CD8-positive, alpha-beta memory T cell (primary cell): ENCODE data around the gene KLHL3. TPM values are rescaled to one million over a fixed set of nuclear protein-coding genes. Genes with fewer than 3 reads are reported as not detected.

Experiments used
- CTCF ChIA-PET: fragments of 350-600 bp; sonication (Branson Sonifier 250); formaldehyde crosslinking; loops from one replicate; lab custom pipeline; 2021; ENCODE audit warnings: antibody characterized with exemption; lab: Charles Lee
- POLR2A ChIA-PET: fragments of 350-600 bp; sonication (Branson Sonifier 250); formaldehyde crosslinking; loops from one replicate; lab custom pipeline; 2021; ENCODE audit warnings: antibody characterized with exemption; lab: Charles Lee
- DNase-seq, 5 donors: peaks; one replicate each; pipeline versions ENCODE4 v3.0.0 to v3.0.0-alpha.2; 2020 to 2022; ENCODE audit warnings: mixed read lengths in 1 of 5
- H3K27ac ChIP-seq: one replicate; pipeline ENCODE4 v1.7.0; 2013; ENCODE audit warnings: low read depth, mild to moderate bottlenecking, low read length, moderate library complexity
- H3K27me3 ChIP-seq: 2 replicates; pipeline ENCODE4 v1.7.0; 2013; ENCODE audit warnings: low read length, mild to moderate bottlenecking; ENCODE audit not compliant: insufficient read depth, poor library complexity, severe bottlenecking
- H3K36me3 ChIP-seq: 2 replicates; pipeline ENCODE4 v1.7.0; 2013; ENCODE audit warnings: mild to moderate bottlenecking, low read length, moderate library complexity; ENCODE audit not compliant: insufficient read depth
- H3K4me1 ChIP-seq: 2 replicates; pipeline ENCODE4 v1.7.0; 2013; ENCODE audit warnings: mild to moderate bottlenecking, low read length, moderate library complexity; ENCODE audit not compliant: insufficient read depth
- H3K4me3 ChIP-seq: 2 replicates; pipeline ENCODE4 v1.7.0; 2013; ENCODE audit warnings: mild to moderate bottlenecking, low read length
- H3K9me3 ChIP-seq: 2 replicates; pipeline ENCODE4 v1.7.0; 2013; ENCODE audit warnings: mild to moderate bottlenecking, low read length
- H3K27ac Mint-ChIP-seq, 8 donors: one replicate each; pipeline ENCODE4 v1.8.0; 2020 to 2021; ENCODE audit warnings: mixed read lengths in 8 of 8, mild to moderate bottlenecking in 6 of 8, inconsistent platforms in 3 of 8, moderate library complexity in 3 of 8
- H3K27me3 Mint-ChIP-seq, 2 donors: one replicate each; pipeline ENCODE4 v1.8.0; 2020 to 2021; ENCODE audit warnings: mixed read lengths in 2 of 2, mild to moderate bottlenecking in 1 of 2, moderate library complexity in 1 of 2
- H3K36me3 Mint-ChIP-seq, 3 donors: one replicate each; pipeline ENCODE4 v1.8.0; 2020 to 2021; ENCODE audit warnings: mixed read lengths in 3 of 3, inconsistent platforms in 1 of 3, mild to moderate bottlenecking in 1 of 3
- H3K4me1 Mint-ChIP-seq, 3 donors: one replicate each; pipeline ENCODE4 v1.8.0; 2020 to 2021; ENCODE audit warnings: mixed read lengths in 3 of 3, inconsistent platforms in 1 of 3, mild to moderate bottlenecking in 1 of 3
- H3K4me3 Mint-ChIP-seq, 7 donors: one replicate each; pipeline ENCODE4 v1.8.0; 2020 to 2021; ENCODE audit warnings: mixed read lengths in 7 of 7, mild to moderate bottlenecking in 6 of 7, moderate library complexity in 4 of 7, inconsistent platforms in 2 of 7
- H3K9me3 Mint-ChIP-seq, 5 donors: one replicate each; pipeline ENCODE4 v1.8.0; 2020 to 2022; ENCODE audit warnings: mixed read lengths in 5 of 5, mild to moderate bottlenecking in 3 of 5, moderate library complexity in 2 of 5, inconsistent platforms in 1 of 5
- polyA plus RNA-seq: library from polyadenylated mRNA; unstranded; fragments of 300-500 nt; fragmentation: Illumina TruSeq; gene quantifications from one replicate; pipeline ENCODE4 v1.2.3, GENCODE V29; 2021
- total RNA-seq, 2 experiments: library from RNA; stranded (reverse); gene quantifications; one replicate each; pipeline ENCODE4 v1.2.3, GENCODE V29; 2021

The KLHL3 gene
- total and polyA plus RNA-seq, 3 experiments from 2014 or later: 2.7 to 3.4 (median 3.3) TPM

DNA sequence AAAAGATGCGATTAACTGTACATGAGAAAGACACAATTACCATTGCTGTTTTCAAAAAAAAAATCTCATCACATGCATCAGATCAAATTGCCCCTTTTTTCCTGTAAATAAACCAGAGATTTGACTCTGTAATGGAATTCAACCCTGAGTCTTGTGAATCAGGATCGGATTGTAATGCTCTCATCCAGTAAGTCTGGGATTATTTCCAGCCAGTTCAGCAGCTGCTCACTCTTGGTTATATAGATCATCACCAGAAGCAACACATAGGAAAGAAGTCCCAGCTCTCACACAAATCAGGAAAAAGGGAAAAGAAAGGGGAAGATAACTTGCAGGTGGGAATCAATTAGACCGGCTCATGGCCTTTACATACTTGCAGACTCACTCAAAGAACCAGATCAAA lies 138.9 kb downstream of the KLHL3 start:
- H3K4me1 ChIP-seq: no peaks in the 10 kb centered on the region
- Mint-ChIP-seq H3K4me3 (no peak overlapping the region), H3K27me3 (peaks cover 12 to 57% of the 10 kb centered on the region in 2 donors), H3K4me1 (no peaks in the 10 kb centered on the region), H3K36me3 (no peaks in the 10 kb centered on the region), H3K27ac (no peak overlapping the region), H3K9me3 (peaks cover 0 to 8% (median 3%) of the 10 kb centered on the region in 5 donors)
- DNase-seq: no peak
- H3K36me3 ChIP-seq: no peaks in the 10 kb centered on the region
- H3K9me3 ChIP-seq: no peaks in the 10 kb centered on the region
- no peaks in the 10 kb centered on the region for H3K27me3 ChIP-seq
- H3K27ac ChIP-seq: no peak overlapping the region
- CTCF ChIA-PET: interaction anchor here (1.1 kb wide), 1 partner anchor 10 kb away, joined by 3 read pairs; no protein-coding TSS in a partner anchor
- no peak overlapping the region for H3K4me3 ChIP-seq
- POLR2A ChIA-PET: no interaction called here

GRCh38 chr5:137595396-137596079 lies 140.4 kb downstream of the KLHL3 start:
- no peaks in the 10 kb centered on the region for H3K36me3 Mint-ChIP-seq
- Histone ChIP-seq H3K27me3 (no peaks in the 10 kb centered on the region), H3K4me3 (no peak overlapping the region), H3K36me3 (no peaks in the 10 kb centered on the region), H3K9me3 (no peaks in the 10 kb centered on the region), H3K27ac (no peak overlapping the region), H3K4me1 (no peaks in the 10 kb centered on the region)
- H3K4me1 Mint-ChIP-seq: no peaks in the 10 kb centered on the region
- ChIA-PET CTCF (no interaction called here), POLR2A (no interaction called here)
- H3K4me3 Mint-ChIP-seq: no peak overlapping the region
- H3K27me3 Mint-ChIP-seq: peaks cover 15 to 60% of the 10 kb centered on the region in 2 donors
- no peak for DNase-seq
- H3K27ac Mint-ChIP-seq: no peak overlapping the region
- peaks cover 5 to 8% (median 8%) of the 10 kb centered on the region in 5 donors for H3K9me3 Mint-ChIP-seq

DNA sequence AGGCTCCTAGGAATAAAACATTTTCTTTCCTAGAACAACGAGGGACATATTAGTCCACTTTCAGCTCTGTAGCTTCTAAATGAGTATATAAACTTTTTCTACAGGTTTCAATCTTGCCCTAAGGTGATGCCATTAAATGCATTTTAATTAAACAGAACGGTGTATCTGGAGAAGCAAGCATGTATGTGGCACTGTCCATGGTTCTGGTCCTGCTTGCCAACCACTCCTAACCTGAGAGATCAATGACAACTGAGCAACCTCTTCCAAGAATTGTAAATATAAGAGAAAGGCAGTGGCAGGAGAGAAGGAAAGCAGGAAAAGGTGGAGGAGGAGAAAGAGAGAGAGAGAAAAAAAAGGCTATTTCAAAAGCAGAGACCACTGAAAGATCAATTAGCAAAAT lies 141.2 kb downstream of the KLHL3 start:
- Mint-ChIP-seq H3K9me3 (peaks cover 5 to 8% (median 8%) of the 10 kb centered on the region in 5 donors), H3K27ac (no peak overlapping the region), H3K36me3 (no peaks in the 10 kb centered on the region), H3K4me3 (no peak overlapping the region), H3K27me3 (peaks cover 17 to 61% of the 10 kb centered on the region in 2 donors), H3K4me1 (no peaks in the 10 kb centered on the region)
- DNase-seq: no peak
- no peaks in the 10 kb centered on the region for H3K27me3 ChIP-seq
- ChIA-PET CTCF (no interaction called here), POLR2A (no interaction called here)
- no peaks in the 10 kb centered on the region for H3K36me3 ChIP-seq
- no peak overlapping the region for H3K4me3 ChIP-seq
- H3K27ac ChIP-seq: no peak overlapping the region
- H3K4me1 ChIP-seq: no peaks in the 10 kb centered on the region
- H3K9me3 ChIP-seq: no peaks in the 10 kb centered on the region

- peaks cover 0 to 6% (median 2%) of the 10 kb centered on the region in 3 donors for H3K4me1 Mint-ChIP-seq
- no peaks in the 10 kb centered on the region for H3K36me3 Mint-ChIP-seq
- H3K27ac Mint-ChIP-seq: no peak overlapping the region
- H3K27me3 Mint-ChIP-seq: peaks cover 10 to 61% of the 10 kb centered on the region in 2 donors
- Histone ChIP-seq H3K27ac (no peak overlapping the region), H3K9me3 (no peaks in the 10 kb centered on the region), H3K4me3 (no peak overlapping the region), H3K27me3 (no peaks in the 10 kb centered on the region), H3K36me3 (no peaks in the 10 kb centered on the region), H3K4me1 (no peaks in the 10 kb centered on the region)
- no peak overlapping the region for H3K4me3 Mint-ChIP-seq
- ChIA-PET POLR2A (no interaction called here), CTCF (no interaction called here)
- H3K9me3 Mint-ChIP-seq: peaks cover 5 to 8% (median 8%) of the 10 kb centered on the region in 5 donors
- DNase-seq: no peak
Measured at GRCh38 chr5:137592317-137592716, 143.6 kb downstream of the KLHL3 start.

DNA sequence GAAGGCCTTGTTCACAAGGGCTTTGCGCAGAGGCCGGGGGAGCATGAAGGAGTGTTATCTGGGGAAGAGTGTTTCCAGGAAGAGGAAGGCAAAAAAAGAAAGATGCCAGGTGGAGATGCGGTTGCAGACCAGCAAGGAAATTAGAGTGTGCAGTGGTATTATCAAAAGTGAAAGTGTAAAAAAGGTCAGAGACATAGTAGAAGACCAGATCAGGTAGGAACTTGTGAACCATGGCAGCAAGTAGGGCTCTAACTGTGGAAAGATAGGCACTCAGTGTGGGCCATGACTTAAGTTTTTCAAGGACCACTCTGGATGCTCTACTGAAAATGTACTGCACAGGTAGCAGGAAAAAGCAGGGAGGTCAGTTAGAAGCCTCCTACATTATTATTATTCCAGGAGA lies 146.7 kb downstream of the KLHL3 start:
- no peak overlapping the region for H3K4me3 Mint-ChIP-seq
- H3K27ac ChIP-seq: no peak overlapping the region
- no peak for DNase-seq
- H3K9me3 ChIP-seq: no peaks in the 10 kb centered on the region
- H3K27ac Mint-ChIP-seq: no peak overlapping the region
- H3K4me1 ChIP-seq: no peaks in the 10 kb centered on the region
- H3K4me1 Mint-ChIP-seq: peaks cover 0 to 6% (median 2%) of the 10 kb centered on the region in 3 donors
- H3K9me3 Mint-ChIP-seq: peaks cover 5 to 10% (median 8%) of the 10 kb centered on the region in 5 donors
- ChIA-PET CTCF (no interaction called here), POLR2A (no interaction called here)
- H3K4me3 ChIP-seq: no peak overlapping the region
- no peaks in the 10 kb centered on the region for H3K36me3 ChIP-seq
- H3K27me3 ChIP-seq: no peaks in the 10 kb centered on the region
- H3K36me3 Mint-ChIP-seq: no peaks in the 10 kb centered on the region
- H3K27me3 Mint-ChIP-seq: peaks cover 12 to 58% of the 10 kb centered on the region in 2 donors

DNA sequence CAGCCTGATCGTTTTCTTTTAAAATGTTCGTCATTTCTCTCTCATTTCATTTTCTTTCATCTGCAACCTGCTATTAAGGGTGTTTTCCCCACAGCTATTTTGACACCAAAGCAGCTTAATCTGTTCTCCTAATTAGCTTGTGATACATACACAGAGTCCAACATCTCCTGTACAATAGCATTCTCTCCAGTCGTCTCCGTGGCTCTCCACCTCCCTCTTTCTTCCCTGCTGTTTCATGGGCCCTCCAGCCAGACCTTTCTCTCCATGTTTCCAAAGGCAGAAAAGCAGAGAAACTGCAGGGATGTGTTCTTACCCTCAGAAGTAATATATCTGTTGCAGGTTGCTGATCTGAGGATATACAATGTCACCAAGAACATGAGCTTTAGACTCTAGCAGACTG lies 148.0 kb downstream of the KLHL3 start:
- Histone ChIP-seq H3K27me3 (no peaks in the 10 kb centered on the region), H3K4me1 (no peaks in the 10 kb centered on the region), H3K27ac (no peak overlapping the region), H3K4me3 (no peak overlapping the region), H3K36me3 (no peaks in the 10 kb centered on the region), H3K9me3 (no peaks in the 10 kb centered on the region)
- ChIA-PET CTCF (no interaction called here), POLR2A (no interaction called here)
- H3K9me3 Mint-ChIP-seq: peaks cover 5 to 10% (median 8%) of the 10 kb centered on the region in 5 donors
- no peaks in the 10 kb centered on the region for H3K36me3 Mint-ChIP-seq
- no peak for DNase-seq
- no peak overlapping the region for H3K4me3 Mint-ChIP-seq
- H3K27me3 Mint-ChIP-seq: peaks cover 19 to 58% of the 10 kb centered on the region in 2 donors
- H3K4me1 Mint-ChIP-seq: peaks cover 0 to 6% (median 2%) of the 10 kb centered on the region in 3 donors
- H3K27ac Mint-ChIP-seq: no peak overlapping the region

DNA sequence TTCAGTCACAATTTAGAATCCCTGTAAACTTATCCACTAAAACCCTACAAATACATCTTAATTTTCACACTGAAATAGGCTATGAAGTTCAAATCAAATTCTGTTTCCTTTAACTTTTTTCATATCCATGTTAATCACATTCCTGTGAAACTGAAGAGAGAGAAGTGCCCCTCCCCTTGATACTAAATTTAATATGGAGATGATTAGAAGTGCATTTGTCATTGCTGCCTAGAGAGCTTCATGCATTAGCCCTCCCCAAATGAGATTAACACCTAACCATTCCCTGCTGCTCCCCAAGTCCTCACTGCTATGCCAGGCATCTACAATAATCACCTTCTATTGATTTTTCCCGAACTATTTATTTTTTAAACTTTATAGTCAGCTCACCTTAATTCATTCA lies 151.6 kb downstream of the KLHL3 start:
- peaks cover 15 to 43% of the 10 kb centered on the region in 2 donors for H3K27me3 Mint-ChIP-seq
- H3K4me1 Mint-ChIP-seq: peaks cover 0 to 6% (median 2%) of the 10 kb centered on the region in 3 donors
- ChIA-PET POLR2A (no interaction called here), CTCF (no interaction called here)
- no peaks in the 10 kb centered on the region for H3K36me3 Mint-ChIP-seq
- H3K27me3 ChIP-seq: no peaks in the 10 kb centered on the region
- DNase-seq: no peak
- no peak overlapping the region for H3K27ac Mint-ChIP-seq
- H3K4me3 Mint-ChIP-seq: no peak overlapping the region
- no peaks in the 10 kb centered on the region for H3K4me1 ChIP-seq
- H3K4me3 ChIP-seq: no peak overlapping the region
- no peak overlapping the region for H3K27ac ChIP-seq
- H3K9me3 Mint-ChIP-seq: peaks cover 0 to 3% (median 0%) of the 10 kb centered on the region in 5 donors
- no peaks in the 10 kb centered on the region for H3K36me3 ChIP-seq
- no peaks in the 10 kb centered on the region for H3K9me3 ChIP-seq

GRCh38 chr5:137583129-137583528 lies 152.8 kb downstream of the KLHL3 start:
- Mint-ChIP-seq H3K36me3 (no peaks in the 10 kb centered on the region), H3K27me3 (peaks cover 15 to 34% of the 10 kb centered on the region in 2 donors), H3K9me3 (peaks cover 0 to 3% (median 0%) of the 10 kb centered on the region in 5 donors), H3K27ac (no peak overlapping the region), H3K4me3 (no peak overlapping the region), H3K4me1 (no peaks in the 10 kb centered on the region)
- H3K4me1 ChIP-seq: no peaks in the 10 kb centered on the region
- POLR2A ChIA-PET: no interaction called here
- no peak for DNase-seq
- H3K36me3 ChIP-seq: no peaks in the 10 kb centered on the region
- CTCF ChIA-PET: no interaction called here
- no peaks in the 10 kb centered on the region for H3K9me3 ChIP-seq
- H3K4me3 ChIP-seq: no peak overlapping the region
- H3K27me3 ChIP-seq: no peaks in the 10 kb centered on the region
- no peak overlapping the region for H3K27ac ChIP-seq
